Stimulated activated CD4-positive, alpha-beta T cell treated with anti-CD3 and anti-CD28 coated beads, Interleukin-2, amount 100 ng/mL, for 4 hours (primary cell): Measurements from ENCODE around the gene PKN2.

Experiments
- DNase-seq: peaks from one replicate; pipeline ENCODE4 v3.0.0-alpha.2; 2020; ENCODE audit warnings: low read depth

PKN2 gene

GRCh38 chr1:88683541-88684481, at the start of gene PKN2:
PKN2 (plus strand) TSS chr1:88684273; CDS start chr1:88684581, 308 bp downstream.
- DNase-seq, result peak; percentile 96

- no peak for DNase-seq
These were observed 49.5 kb upstream of the PKN2 start for GRCh38 chr1:88634538-88634937.

- no peak for DNase-seq
These were observed 44.0 kb upstream of the PKN2 start for GRCh38 chr1:88640060-88640459.

GRCh38 chr1:88645886-88646285, 38.2 kb upstream of the PKN2 start:
- DNase-seq, result no peak

- no peak for DNase-seq
These were observed 37.4 kb upstream of the PKN2 start for GRCh38 chr1:88646476-88647248.

GRCh38 chr1:88647249-88647645, 36.8 kb upstream of the PKN2 start:
- DNase-seq, result no peak

- no peak for DNase-seq
These were observed 36.2 kb upstream of the PKN2 start for GRCh38 chr1:88647749-88648415.

- DNase-seq, result no peak
These were observed 35.4 kb upstream of the PKN2 start for GRCh38 chr1:88648706-88649105.

GRCh38 chr1:88649932-88650331, 34.1 kb upstream of the PKN2 start:
- no peak for DNase-seq

GRCh38 chr1:88650676-88651418, 33.2 kb upstream of the PKN2 start:
- no peak for DNase-seq

- DNase-seq, result no peak
These were observed 28.9 kb upstream of the PKN2 start for GRCh38 chr1:88655140-88655539.

- no peak for DNase-seq
These were observed 28.3 kb upstream of the PKN2 start for GRCh38 chr1:88655685-88656299.

GRCh38 chr1:88658419-88658818, 25.7 kb upstream of the PKN2 start:
- DNase-seq, result no peak

- no peak for DNase-seq
These were observed 24.5 kb upstream of the PKN2 start for GRCh38 chr1:88659552-88659951.

GRCh38 chr1:88661188-88661587, 22.9 kb upstream of the PKN2 start:
- DNase-seq, result no peak

- no peak for DNase-seq
These were observed 21.9 kb upstream of the PKN2 start for GRCh38 chr1:88661951-88662699.

GRCh38 chr1:88662723-88663122, 21.4 kb upstream of the PKN2 start:
- no peak for DNase-seq

GRCh38 chr1:88668405-88668804, 15.7 kb upstream of the PKN2 start:
- no peak for DNase-seq

GRCh38 chr1:88670462-88670861, 13.6 kb upstream of the PKN2 start:
- no peak for DNase-seq

GRCh38 chr1:88673446-88673845, 10.6 kb upstream of the PKN2 start:
- DNase-seq, result no peak

- DNase-seq, result no peak
These were observed 5.7 kb upstream of the PKN2 start for GRCh38 chr1:88678405-88678804.
